Heart right ventricle (tissue), 16 donors: Measurements from ENCODE around the gene OCEL1. TPM values are rescaled to one million over a fixed set of nuclear protein-coding genes. Genes with fewer than 3 reads are reported as not detected.

ENCODE experiments used
- ATAC-seq, 8 donors: fragments of 200-7000 bp; cut with Tn5 transposase; one replicate each; pipeline ENCODE4 v1.9.1; 2020; ENCODE audit warnings: mild to moderate bottlenecking in 8 of 8, moderate library complexity in 8 of 8, moderate number of reproducible peaks in 1 of 8
- DNase-seq, 2 donors: peaks; one replicate each; pipeline ENCODE4 v3.0.0-alpha.2; 2020
- H3K27ac ChIP-seq, 10 donors: fragments of 200-600 bp; sonication (generic) in 2 of 10; one replicate each; pipeline versions ENCODE4 v1.5.0 to v1.8.0; 2020 to 2022; ENCODE audit warnings: mild to moderate bottlenecking in 3 of 10
- H3K27me3 ChIP-seq, 7 donors: fragments of 200-600 bp; one replicate each; pipeline ENCODE4 v1.8.0; 2021 to 2022; ENCODE audit warnings: mild to moderate bottlenecking in 2 of 7
- H3K36me3 ChIP-seq, 9 donors: fragments of 200-600 bp; sonication (generic) in 1 of 9; one replicate each; pipeline versions ENCODE4 v1.5.0 to v1.8.0; 2020 to 2022; ENCODE audit warnings: mild to moderate bottlenecking in 2 of 9
- H3K4me1 ChIP-seq, 9 donors: fragments of 200-600 bp; sonication (generic) in 1 of 9; one replicate each; pipeline versions ENCODE4 v1.5.0 to v1.8.0; 2020 to 2022; ENCODE audit warnings: mild to moderate bottlenecking in 4 of 9
- H3K4me3 ChIP-seq, 10 donors: fragments of 200-600 bp; sonication (generic) in 2 of 10; one replicate each; pipeline versions ENCODE4 v1.5.0 to v1.8.0; 2020 to 2022; ENCODE audit warnings: mild to moderate bottlenecking in 7 of 10, moderate library complexity in 2 of 10
- H3K9me3 ChIP-seq, 11 donors: fragments of 200-600 bp in 10 of 11; sonication (generic) in 2 of 11; one replicate each; pipeline versions ENCODE4 v1.5.0 to v1.8.0; 2013 to 2022; ENCODE audit warnings: mild to moderate bottlenecking in 2 of 11, control low read depth in 1 of 11, moderate library complexity in 1 of 11
- WGBS, 2 donors: extraction: QIAGEN DNeasy Blood & Tissue Kit; methylation state at CpG; one replicate each; pipeline ENCODE4 v1.1.7; 2013; ENCODE audit warnings: inconsistent platforms in 1 of 2; 5-methylcytosine and 5-hydroxymethylcytosine counted together
- intact Hi-C, 10 donors: fragments of 100-400 bp; cut with DNase I; formaldehyde crosslinking; loops; one replicate each; pipeline versions ENCODE4 v1.11.1 to v1.14.2; 2022
- polyA plus RNA-seq, 2 donors: library from polyadenylated mRNA; stranded (reverse); fragments of 200-250 nt; gene quantifications; one replicate each; pipeline ENCODE4 v1.2.3, GENCODE V29; 2013
- total RNA-seq, 10 donors: library from RNA; stranded (reverse); fragmentation: NEBNext Ultra II Directional in 3 of 10; extraction: Animal tissue kit (Norgen Biotek cat#: 25700) in 3 of 10; gene quantifications; one replicate each; pipeline versions ENCODE4 v1.2.1 to v1.2.4, GENCODE V29; 2021 to 2023
- TF ChIP-seq, protein P1 (sequence below), 9 donors: fragments of 200-600 bp; sonication (generic) in 2 of 9; IDR thresholded peaks; one replicate each; pipeline versions ENCODE4 v1.5.0 to v1.8.0; 2021 to 2022; ENCODE audit warnings: antibody characterized with exemption in 9 of 9, mild to moderate bottlenecking in 5 of 9, moderate library complexity in 1 of 9
- donor health status: Arrhythmogenic right ventricular cardiomyopathy.
- donor health status: ischemic (EF 13 %, LVEDD 7.1; RV severe dilation, severe dysfunction).
- donor health status: healthy with polysubstance abuse.
- donor health status: DM: no; HTN: yes; CAD: no.
- donor health status: DM: no; HTN: no; CAD: no.
- donor health status: ischemic (EF 25% LVEDD 6.9; RV normal size, moderate dysfunction).
- donor health status: ischemic (EF 25% LVEDD 5.7; RV mildly dilated, moderate dysfunction).
- donor health status: healthy.
- donor health status: DM: yes; HTN: yes; CAD: no.
- donor health status: Ischemic cardiomyopathy.
- donor health status: ischemic (EF 35%, LVEDD 5.7; RV mildly dilated, moderate dysfunction).
- donor health status: nonischemic (EF 11% LVEDD 7.7; RV severe dilation, severe dysfunction).
- donor health status: DM: yes; HTN: yes; CAD: no.
- donor health status: PGD.
- donor health status: ischemic (EF 29% LVEDD 5.4; RV normal size, mild dysfunction).
- donor health status: nonischemic (EF 23%, LVEDD 6.1; RV moderate dilation, normal function).

OCEL1 gene
- total and polyA plus RNA-seq, 12 donors = 7.2 to 47.4 (median 15.3) TPM

DNA sequence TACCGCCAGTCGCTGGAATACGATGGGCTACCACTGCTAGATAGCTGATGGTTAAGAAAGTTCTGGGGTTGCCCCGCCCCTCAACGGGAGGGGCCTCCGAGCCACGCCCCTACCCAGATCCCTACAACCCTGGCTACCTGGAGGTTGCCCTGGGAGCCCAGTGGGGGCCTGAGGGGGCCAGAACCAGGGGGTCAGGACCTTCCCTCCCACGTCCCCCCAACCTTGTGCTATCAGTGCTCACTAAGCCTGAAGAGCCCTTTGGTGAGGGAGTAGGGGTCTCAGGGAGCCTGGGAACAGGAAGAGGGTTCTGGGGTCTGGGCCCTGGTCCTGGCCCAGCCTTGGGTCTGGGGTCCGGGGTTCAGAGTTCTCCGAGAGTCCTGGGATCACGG is 8.9 kb downstream of the OCEL1 start:
- no peaks in the 10 kb centered on the region for H3K9me3 ChIP-seq
- H3K27ac ChIP-seq = peak overlapping the region in 9 of 10 donors; percentile 49 to 83 (median 79)
- no peaks in the 10 kb centered on the region for H3K27me3 ChIP-seq
- WGBS, 2 donors = 39 to 40% methylated on average over 11 of the region's 11 CpGs
- peak; percentile 65 to 71 (median 68) for ATAC-seq
- TF ChIP-seq, protein P1, sequence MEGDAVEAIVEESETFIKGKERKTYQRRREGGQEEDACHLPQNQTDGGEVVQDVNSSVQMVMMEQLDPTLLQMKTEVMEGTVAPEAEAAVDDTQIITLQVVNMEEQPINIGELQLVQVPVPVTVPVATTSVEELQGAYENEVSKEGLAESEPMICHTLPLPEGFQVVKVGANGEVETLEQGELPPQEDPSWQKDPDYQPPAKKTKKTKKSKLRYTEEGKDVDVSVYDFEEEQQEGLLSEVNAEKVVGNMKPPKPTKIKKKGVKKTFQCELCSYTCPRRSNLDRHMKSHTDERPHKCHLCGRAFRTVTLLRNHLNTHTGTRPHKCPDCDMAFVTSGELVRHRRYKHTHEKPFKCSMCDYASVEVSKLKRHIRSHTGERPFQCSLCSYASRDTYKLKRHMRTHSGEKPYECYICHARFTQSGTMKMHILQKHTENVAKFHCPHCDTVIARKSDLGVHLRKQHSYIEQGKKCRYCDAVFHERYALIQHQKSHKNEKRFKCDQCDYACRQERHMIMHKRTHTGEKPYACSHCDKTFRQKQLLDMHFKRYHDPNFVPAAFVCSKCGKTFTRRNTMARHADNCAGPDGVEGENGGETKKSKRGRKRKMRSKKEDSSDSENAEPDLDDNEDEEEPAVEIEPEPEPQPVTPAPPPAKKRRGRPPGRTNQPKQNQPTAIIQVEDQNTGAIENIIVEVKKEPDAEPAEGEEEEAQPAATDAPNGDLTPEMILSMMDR (IDR thresholded peaks at IDR 0.05) = no peak
- H3K4me3 ChIP-seq = peak overlapping the region; percentile 5 to 67 (median 58)
- intact Hi-C loops = loop anchor here in 1 of 10 donors (5.0 kb wide), 1 partner anchor 168 kb away; no protein-coding TSS in a partner anchor
- peaks cover 0 to 67% (median 18%) of the 10 kb centered on the region in 9 donors for H3K36me3 ChIP-seq
- H3K4me1 ChIP-seq = peaks cover 12 to 26% (median 21%) of the 10 kb centered on the region in 9 donors
- peak in 1 of 2 donors; percentile 50 for DNase-seq

DNA sequence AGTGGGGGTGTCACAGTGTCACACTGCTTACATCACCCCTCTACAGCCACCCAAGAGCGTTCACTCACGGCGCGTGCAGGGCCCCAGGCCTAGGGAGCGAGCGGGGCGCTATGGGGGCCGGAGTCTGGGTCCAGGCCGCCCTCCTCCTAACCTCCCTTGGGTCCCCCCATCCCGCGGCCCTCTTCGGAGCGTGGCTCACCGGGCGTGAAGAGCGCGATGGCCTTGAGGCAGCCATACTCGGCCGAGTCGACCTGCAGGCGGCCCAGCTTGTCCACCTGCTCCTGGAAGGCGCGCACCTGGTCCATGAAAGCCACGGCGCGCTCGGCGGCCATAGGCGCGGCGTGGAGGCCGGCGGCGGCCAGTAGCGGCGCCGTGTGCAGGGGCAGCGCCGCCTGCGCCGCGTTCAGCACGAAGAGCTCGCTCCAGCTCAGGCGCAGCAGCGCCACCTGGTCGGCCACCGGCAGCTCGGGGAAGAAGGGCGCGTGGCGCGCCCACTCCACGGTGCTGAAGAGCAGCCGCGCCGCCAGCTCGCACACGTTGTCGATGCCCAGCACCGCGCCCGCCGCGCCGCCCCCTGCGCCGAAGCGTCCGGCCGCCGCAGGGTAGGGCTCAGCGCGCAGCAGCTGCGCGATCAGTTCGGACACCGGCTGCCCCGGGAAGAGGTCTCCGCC is 9.4 kb downstream of the OCEL1 start:
- Histone ChIP-seq H3K27ac (peak overlapping the region in 9 of 10 donors; percentile 49 to 83 (median 79)), H3K4me1 (peaks cover 12 to 29% (median 21%) of the 10 kb centered on the region in 9 donors), H3K9me3 (no peaks in the 10 kb centered on the region), H3K4me3 (peak overlapping the region; percentile 5 to 67 (median 58)), H3K27me3 (no peaks in the 10 kb centered on the region), H3K36me3 (peaks cover 0 to 68% (median 18%) of the 10 kb centered on the region in 9 donors)
- DNase-seq = peak in 1 of 2 donors; percentile 77
- TF ChIP-seq, protein P1 (IDR thresholded peaks at IDR 0.05) = peak; percentile 15 to 81 (median 50)
- intact Hi-C loops = loop anchor here in 1 of 10 donors (5.0 kb wide), 1 partner anchor 168 kb away; no protein-coding TSS in a partner anchor
- WGBS, 2 donors = 7 to 8% methylated on average over 69 to 80 of the region's 80 CpGs
- ATAC-seq = peak; percentile 84 to 94 (median 88)

DNA sequence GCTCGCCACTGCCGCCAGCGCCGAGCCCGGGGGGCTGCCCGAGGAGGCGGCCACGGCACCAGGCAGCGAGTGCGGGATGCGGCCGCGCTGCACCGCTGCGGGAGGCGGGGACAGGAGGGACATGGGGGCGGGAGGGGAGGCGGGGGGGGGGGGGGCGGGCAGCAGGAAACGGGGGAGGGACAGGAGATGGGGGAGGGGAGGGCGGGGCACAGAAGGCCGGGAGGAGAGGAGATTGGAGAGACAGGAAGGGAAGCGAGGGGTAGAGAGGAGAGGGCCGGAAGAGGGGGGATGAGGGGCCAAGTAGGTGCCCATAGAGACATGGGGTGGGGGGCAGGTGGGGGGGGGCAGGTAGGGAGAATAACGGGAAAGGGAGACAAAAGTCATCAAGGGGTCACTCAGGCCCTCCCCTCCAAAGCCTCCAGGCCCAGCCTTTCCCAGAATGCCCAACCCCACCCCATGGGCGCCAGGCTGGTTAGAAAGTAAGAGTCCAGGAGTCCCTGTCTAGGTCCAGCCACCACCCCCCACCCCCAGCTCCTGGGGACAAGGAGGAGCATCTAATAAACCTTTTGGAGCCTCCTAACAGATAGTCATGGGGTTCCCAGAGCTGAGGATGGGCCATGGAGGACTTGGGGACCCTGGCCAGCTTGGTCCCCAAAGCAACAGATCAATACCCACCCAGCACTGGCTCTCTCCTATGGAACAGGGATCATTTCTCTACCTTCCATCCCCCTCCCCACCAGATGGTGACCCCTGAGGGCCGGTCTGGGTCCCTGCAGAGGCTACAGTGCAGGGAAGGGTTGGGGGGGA is 10.1 kb downstream of the OCEL1 start:
- intact Hi-C loops = loop anchor here in 1 of 10 donors (5.0 kb wide), 1 partner anchor 169 kb away; no protein-coding TSS in a partner anchor
- Histone ChIP-seq H3K4me1 (peaks cover 12 to 30% (median 22%) of the 10 kb centered on the region in 9 donors), H3K27me3 (no peaks in the 10 kb centered on the region), H3K36me3 (peaks cover 0 to 64% (median 18%) of the 10 kb centered on the region in 9 donors), H3K9me3 (no peaks in the 10 kb centered on the region), H3K4me3 (peak overlapping the region in 9 of 10 donors; percentile 42 to 67 (median 59)), H3K27ac (peak overlapping the region in 9 of 10 donors; percentile 49 to 85 (median 79))
- ATAC-seq (peak in 7 of 8 donors; percentile 10 to 52 (median 29)), DNase-seq (no peak)
- 8 to 9% methylated on average over 18 to 22 of the region's 27 CpGs for WGBS, 2 donors
- TF ChIP-seq, protein P1 (IDR thresholded peaks at IDR 0.05) = no peak
